ENCODE data around the gene CYP2A6. TPM values are rescaled to one million over a fixed set of nuclear protein-coding genes. Genes with fewer than 3 reads are reported as not detected.
"Not testable (repeated sequence)": the region's sequence is repeated elsewhere in the genome, so short reads cannot be mapped to it uniquely, and the experiment has no call there.

The CYP2A6 gene, protein sequence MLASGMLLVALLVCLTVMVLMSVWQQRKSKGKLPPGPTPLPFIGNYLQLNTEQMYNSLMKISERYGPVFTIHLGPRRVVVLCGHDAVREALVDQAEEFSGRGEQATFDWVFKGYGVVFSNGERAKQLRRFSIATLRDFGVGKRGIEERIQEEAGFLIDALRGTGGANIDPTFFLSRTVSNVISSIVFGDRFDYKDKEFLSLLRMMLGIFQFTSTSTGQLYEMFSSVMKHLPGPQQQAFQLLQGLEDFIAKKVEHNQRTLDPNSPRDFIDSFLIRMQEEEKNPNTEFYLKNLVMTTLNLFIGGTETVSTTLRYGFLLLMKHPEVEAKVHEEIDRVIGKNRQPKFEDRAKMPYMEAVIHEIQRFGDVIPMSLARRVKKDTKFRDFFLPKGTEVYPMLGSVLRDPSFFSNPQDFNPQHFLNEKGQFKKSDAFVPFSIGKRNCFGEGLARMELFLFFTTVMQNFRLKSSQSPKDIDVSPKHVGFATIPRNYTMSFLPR
- not detected in 2 replicates for total RNA-seq
- long read RNA-seq: 0 reads

DNA sequence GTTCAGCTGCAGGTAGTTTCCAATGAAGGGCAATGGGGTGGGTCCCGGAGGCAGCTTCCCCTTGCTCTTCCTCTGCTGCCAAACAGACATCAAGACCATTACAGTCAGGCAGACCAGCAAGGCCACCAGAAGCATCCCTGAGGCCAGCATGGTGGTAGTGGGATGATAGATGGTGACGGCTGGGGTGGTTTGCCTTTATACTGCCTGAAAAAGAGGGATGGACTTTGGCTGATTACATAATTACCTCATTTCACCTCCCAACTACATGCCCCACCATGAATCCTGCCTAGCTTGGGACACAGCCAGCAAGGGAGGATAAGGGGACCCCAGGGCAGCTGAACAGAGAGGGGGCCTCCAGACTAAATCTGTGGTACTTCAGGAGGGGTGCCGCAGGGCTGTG lies at the start of gene CYP2A6:
Gene CYP2A6, minus strand, starts transcription at position 171 of the 400 bp plus-strand sequence. Its CDS starts 21 bp downstream, at position 150.
- not testable (repeated sequence) for DNase-seq (ENCODE audit: extremely low spot score, unreplicated experiment); H3K27ac Mint-ChIP-seq (ENCODE audit: unreplicated experiment); H3K4me3 Mint-ChIP-seq (ENCODE audit: unreplicated experiment); H3K4me1 Mint-ChIP-seq (ENCODE audit: unreplicated experiment); H3K9me3 Mint-ChIP-seq (ENCODE audit: unreplicated experiment); H3K36me3 Mint-ChIP-seq (ENCODE audit: unreplicated experiment)
- peaks cover 52% of the 10 kb centered on the region for H3K27me3 Mint-ChIP-seq (ENCODE audit: unreplicated experiment)

DNA sequence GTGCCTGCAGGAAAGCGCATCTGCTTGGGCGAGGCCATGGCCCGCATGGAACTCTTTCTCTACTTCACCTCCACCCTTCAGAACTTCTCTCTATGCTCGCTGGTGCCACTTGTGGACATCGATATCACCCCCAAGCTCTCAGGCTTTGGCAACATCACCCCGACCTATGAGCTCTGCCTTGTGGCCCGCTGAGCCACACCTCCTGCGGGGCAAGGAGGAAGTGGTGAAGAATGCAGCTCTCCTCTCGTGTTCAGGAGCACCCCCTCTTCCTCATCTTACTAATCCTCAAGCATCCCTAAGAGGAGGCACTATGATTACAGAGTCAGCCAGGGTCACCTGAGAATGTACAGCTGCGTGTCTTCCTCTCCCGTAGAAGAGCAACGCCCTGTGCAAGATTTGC lies 49.7 kb upstream of the CYP2A6 start:
- H3K9me3 Mint-ChIP-seq (ENCODE audit: unreplicated experiment); DNase-seq (ENCODE audit: extremely low spot score, unreplicated experiment); H3K4me3 Mint-ChIP-seq (ENCODE audit: unreplicated experiment); H3K27ac Mint-ChIP-seq (ENCODE audit: unreplicated experiment); H3K27me3 Mint-ChIP-seq (ENCODE audit: unreplicated experiment); H3K36me3 Mint-ChIP-seq (ENCODE audit: unreplicated experiment); H3K4me1 Mint-ChIP-seq (ENCODE audit: unreplicated experiment): not testable (repeated sequence)

DNA sequence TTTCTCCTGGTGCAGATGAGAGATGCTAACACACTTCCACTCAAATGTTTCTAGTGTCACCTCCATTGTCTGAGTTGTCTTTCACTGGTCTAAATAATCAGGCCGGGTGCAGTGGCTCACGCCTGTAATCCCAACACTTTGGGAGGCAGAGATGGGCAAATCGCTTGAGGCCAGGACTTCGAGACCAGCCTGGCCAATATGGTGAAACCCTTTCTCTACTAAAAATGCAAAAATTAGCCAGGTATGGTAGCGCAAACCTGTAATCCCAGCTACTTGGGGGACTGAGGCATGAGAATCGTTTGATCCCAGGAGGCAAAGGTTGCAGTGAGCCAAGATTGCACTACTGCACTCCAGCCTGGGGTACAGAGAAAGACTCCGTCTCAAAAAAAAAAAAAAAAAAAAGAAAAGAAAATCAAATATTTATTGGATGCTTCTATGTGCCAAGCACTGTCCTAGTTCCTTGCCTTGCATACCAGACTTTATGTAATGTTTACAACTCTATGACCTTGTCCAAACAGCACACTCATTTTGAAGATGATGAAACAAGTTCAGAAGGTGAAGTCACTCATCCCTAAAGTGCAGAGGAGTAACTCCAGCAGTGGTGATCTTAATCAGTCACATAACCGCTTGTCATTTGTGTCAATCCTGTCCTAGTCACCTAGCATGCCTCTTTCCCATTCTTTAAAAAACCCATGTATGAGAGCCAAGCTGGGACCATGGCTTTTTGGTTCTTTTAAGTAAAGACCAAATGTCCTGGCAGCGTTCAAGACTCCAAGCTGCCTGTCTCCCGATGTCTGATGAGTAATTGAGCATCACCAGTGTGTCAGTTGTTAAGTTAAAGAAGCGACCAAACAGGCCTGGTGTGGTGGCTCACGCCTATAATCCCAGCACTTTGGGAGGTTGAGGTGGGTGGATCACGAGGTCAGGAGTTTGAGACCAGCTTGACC lies 46.9 kb upstream of the CYP2A6 start:
- H3K9me3 Mint-ChIP-seq (ENCODE audit: unreplicated experiment); H3K36me3 Mint-ChIP-seq (ENCODE audit: unreplicated experiment); H3K27ac Mint-ChIP-seq (ENCODE audit: unreplicated experiment); H3K27me3 Mint-ChIP-seq (ENCODE audit: unreplicated experiment); DNase-seq (ENCODE audit: extremely low spot score, unreplicated experiment); H3K4me3 Mint-ChIP-seq (ENCODE audit: unreplicated experiment); H3K4me1 Mint-ChIP-seq (ENCODE audit: unreplicated experiment): not testable (repeated sequence)

DNA sequence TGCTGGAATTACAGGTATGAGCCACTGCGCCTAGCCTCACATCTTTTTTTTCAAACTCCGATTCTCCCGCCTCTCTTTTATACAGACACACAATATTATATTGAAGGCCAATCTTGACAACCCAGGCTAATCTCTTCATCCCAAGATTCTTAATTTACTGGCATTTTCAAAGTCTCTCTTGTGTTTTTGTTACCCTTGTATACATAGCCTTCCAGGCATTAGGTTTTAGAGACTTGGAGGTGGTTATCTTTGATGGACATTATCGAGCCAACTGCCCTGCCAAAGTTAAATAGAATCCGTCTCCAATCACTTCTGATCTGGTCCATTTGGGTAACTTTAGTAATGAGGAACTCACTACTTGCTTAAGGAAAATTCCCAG lies 46.2 kb upstream of the CYP2A6 start:
- H3K27ac Mint-ChIP-seq (ENCODE audit: unreplicated experiment): no peak overlapping the region
- DNase-seq (ENCODE audit: extremely low spot score, unreplicated experiment): no peak
- TF ChIP-seq, protein P1, sequence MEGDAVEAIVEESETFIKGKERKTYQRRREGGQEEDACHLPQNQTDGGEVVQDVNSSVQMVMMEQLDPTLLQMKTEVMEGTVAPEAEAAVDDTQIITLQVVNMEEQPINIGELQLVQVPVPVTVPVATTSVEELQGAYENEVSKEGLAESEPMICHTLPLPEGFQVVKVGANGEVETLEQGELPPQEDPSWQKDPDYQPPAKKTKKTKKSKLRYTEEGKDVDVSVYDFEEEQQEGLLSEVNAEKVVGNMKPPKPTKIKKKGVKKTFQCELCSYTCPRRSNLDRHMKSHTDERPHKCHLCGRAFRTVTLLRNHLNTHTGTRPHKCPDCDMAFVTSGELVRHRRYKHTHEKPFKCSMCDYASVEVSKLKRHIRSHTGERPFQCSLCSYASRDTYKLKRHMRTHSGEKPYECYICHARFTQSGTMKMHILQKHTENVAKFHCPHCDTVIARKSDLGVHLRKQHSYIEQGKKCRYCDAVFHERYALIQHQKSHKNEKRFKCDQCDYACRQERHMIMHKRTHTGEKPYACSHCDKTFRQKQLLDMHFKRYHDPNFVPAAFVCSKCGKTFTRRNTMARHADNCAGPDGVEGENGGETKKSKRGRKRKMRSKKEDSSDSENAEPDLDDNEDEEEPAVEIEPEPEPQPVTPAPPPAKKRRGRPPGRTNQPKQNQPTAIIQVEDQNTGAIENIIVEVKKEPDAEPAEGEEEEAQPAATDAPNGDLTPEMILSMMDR (IDR thresholded peaks at IDR 0.05): no peak
- H3K9me3 Mint-ChIP-seq (ENCODE audit: unreplicated experiment): no peaks in the 10 kb centered on the region
- H3K4me1 Mint-ChIP-seq (ENCODE audit: unreplicated experiment): no peaks in the 10 kb centered on the region
- H3K27me3 Mint-ChIP-seq (ENCODE audit: unreplicated experiment): peaks cover 5% of the 10 kb centered on the region
- H3K4me3 Mint-ChIP-seq (ENCODE audit: unreplicated experiment): no peak overlapping the region
- H3K36me3 Mint-ChIP-seq (ENCODE audit: unreplicated experiment): no peaks in the 10 kb centered on the region

DNA sequence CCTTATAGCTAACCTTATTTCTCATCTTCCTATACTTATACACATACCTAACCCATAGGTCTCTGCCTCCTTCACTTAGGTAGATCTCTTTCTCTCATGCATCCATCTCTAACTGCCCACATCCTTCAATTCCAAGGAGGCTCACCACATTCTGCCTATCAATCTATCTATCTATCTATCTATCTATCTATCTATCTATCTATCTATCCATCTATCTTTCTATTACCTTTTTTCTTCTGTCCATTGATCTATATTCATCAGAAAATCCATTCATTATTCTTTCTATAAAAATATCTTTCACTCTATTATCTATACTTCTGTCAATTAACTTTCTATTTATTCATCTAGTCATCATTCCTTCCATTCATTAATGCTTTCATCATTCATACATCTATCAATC lies 42.9 kb upstream of the CYP2A6 start:
- H3K4me1 Mint-ChIP-seq (ENCODE audit: unreplicated experiment): no peaks in the 10 kb centered on the region
- no peak for DNase-seq (ENCODE audit: extremely low spot score, unreplicated experiment)
- H3K27ac Mint-ChIP-seq (ENCODE audit: unreplicated experiment): no peak overlapping the region
- H3K4me3 Mint-ChIP-seq (ENCODE audit: unreplicated experiment): no peak overlapping the region
- H3K27me3 Mint-ChIP-seq (ENCODE audit: unreplicated experiment): peaks cover 15% of the 10 kb centered on the region
- TF ChIP-seq, protein P1 (IDR thresholded peaks at IDR 0.05): no peak
- H3K36me3 Mint-ChIP-seq (ENCODE audit: unreplicated experiment): no peaks in the 10 kb centered on the region
- no peaks in the 10 kb centered on the region for H3K9me3 Mint-ChIP-seq (ENCODE audit: unreplicated experiment)

DNA sequence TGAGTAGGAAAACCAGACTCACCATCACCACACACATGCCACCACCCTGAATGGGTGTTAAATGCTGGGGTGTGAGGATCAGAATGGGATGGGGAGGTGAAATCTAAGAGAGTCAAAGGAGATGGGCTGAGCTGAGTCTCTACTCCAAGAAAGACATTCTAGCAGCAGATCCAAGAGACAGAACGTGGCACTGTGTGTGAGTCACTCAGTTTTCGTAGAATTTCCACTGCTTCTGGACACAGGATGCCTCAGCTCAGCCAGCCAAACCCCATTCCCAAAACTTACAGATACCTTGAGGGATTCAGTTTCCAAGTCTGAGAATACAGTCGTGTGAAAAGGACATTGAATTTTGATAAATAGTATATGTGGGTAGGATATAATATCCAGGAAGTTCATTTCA lies 39.1 kb upstream of the CYP2A6 start:
- DNase-seq (ENCODE audit: extremely low spot score, unreplicated experiment): peak; percentile 34
- Mint-ChIP-seq H3K4me1 (ENCODE audit: unreplicated experiment) (no peaks in the 10 kb centered on the region), H3K36me3 (ENCODE audit: unreplicated experiment) (no peaks in the 10 kb centered on the region), H3K4me3 (ENCODE audit: unreplicated experiment) (no peak overlapping the region), H3K9me3 (ENCODE audit: unreplicated experiment) (no peaks in the 10 kb centered on the region), H3K27me3 (ENCODE audit: unreplicated experiment) (peaks cover 13% of the 10 kb centered on the region), H3K27ac (ENCODE audit: unreplicated experiment) (no peak overlapping the region)
- TF ChIP-seq, protein P1 (IDR thresholded peaks at IDR 0.05): no peak

Data from osteocyte (in vitro differentiated cells).